WTC11 (cell line): ENCODE results near the gene GABRB3. TPM values are rescaled to one million over a fixed set of nuclear protein-coding genes. Genes with fewer than 3 reads are reported as not detected.
A peak's percentile ranks its signal among the peaks of the same experiment; 100 is the strongest.

ENCODE experiments used
- ATAC-seq: fragments of 200-7000 bp; cut with Tn5 transposase; 2 replicates; pipeline ENCODE4 v1.10.0; 2021; ENCODE audit warnings: mild to moderate bottlenecking, moderate library complexity
- CTCF ChIA-PET: fragments of 300-600 bp; sonication (Branson Sonifier 250); formaldehyde crosslinking; loops from one replicate; lab custom pipeline; 2021; ENCODE audit warnings: antibody characterized with exemption; lab: Charles Lee
- POLR2A ChIA-PET: fragments of 350-600 bp; sonication (Branson Sonifier 250); formaldehyde crosslinking; loops from one replicate; lab custom pipeline; 2021; ENCODE audit warnings: antibody characterized with exemption; lab: Charles Lee
- DNase-seq: peaks from one replicate; pipeline ENCODE4 v3.0.0; 2021; ENCODE audit warnings: low spot score
- H3K27ac Mint-ChIP-seq: 2 replicates; pipeline ENCODE4 v1.8.0; 2021; ENCODE audit warnings: mixed read lengths
- H3K27me3 Mint-ChIP-seq: 2 replicates; pipeline ENCODE4 v1.8.0; 2021; ENCODE audit warnings: low read depth, mild to moderate bottlenecking, moderate library complexity, mixed read lengths
- H3K36me3 Mint-ChIP-seq: 2 replicates; pipeline ENCODE4 v1.8.0; 2021; ENCODE audit warnings: mixed read lengths
- H3K4me1 Mint-ChIP-seq: 2 replicates; pipeline ENCODE4 v1.8.0; 2022; ENCODE audit warnings: mixed read lengths
- H3K4me3 Mint-ChIP-seq: 2 replicates; pipeline ENCODE4 v1.8.0; 2021; ENCODE audit warnings: mild to moderate bottlenecking, moderate library complexity, mixed read lengths
- H3K9me3 Mint-ChIP-seq: 2 replicates; pipeline ENCODE4 v1.8.0; 2021; ENCODE audit warnings: mixed read lengths
- AFF4 ChIP-seq: sonication (generic); formaldehyde crosslinking; IDR thresholded peaks from 2 replicates; pipeline ENCODE4 v1.8.1; 2023; ENCODE audit warnings: mild to moderate bottlenecking, missing genetic modification reagents, borderline replicate concordance
- AR ChIP-seq: fragments of 250-450 bp; sonication (Bioruptor Pico); IDR thresholded peaks from 2 replicates; pipeline ENCODE4 v1.9.0; 2021; ENCODE audit warnings: mild to moderate bottlenecking
- CREM ChIP-seq: sonication (generic); formaldehyde crosslinking; IDR thresholded peaks from 2 replicates; pipeline ENCODE4 v1.8.1; 2022; ENCODE audit warnings: mild to moderate bottlenecking, missing genetic modification reagents, moderate library complexity
- E2F5 ChIP-seq: sonication (generic); formaldehyde crosslinking; IDR thresholded peaks from 2 replicates; pipeline ENCODE4 v1.8.1; 2022; ENCODE audit warnings: mild to moderate bottlenecking, moderate library complexity, missing genetic modification reagents
- JAZF1 ChIP-seq: fragments of 250-450 bp; sonication (Bioruptor Pico); IDR thresholded peaks from 2 replicates; pipeline ENCODE4 v1.9.0; 2021; ENCODE audit warnings: moderate library complexity, mild to moderate bottlenecking, inconsistent platforms
- KAT7 ChIP-seq: sonication (generic); formaldehyde crosslinking; IDR thresholded peaks from 2 replicates; pipeline ENCODE4 v1.8.1; 2023; ENCODE audit warnings: missing genetic modification reagents, mild to moderate bottlenecking, borderline replicate concordance
- MLX ChIP-seq: sonication (generic); formaldehyde crosslinking; IDR thresholded peaks from 2 replicates; pipeline ENCODE4 v1.8.1; 2023; ENCODE audit warnings: mild to moderate bottlenecking, missing genetic modification reagents, moderate library complexity
- NFYB ChIP-seq: sonication (generic); formaldehyde crosslinking; conservative IDR thresholded peaks from 2 replicates; pipeline ENCODE4 v1.8.0; 2022; ENCODE audit warnings: low read depth, missing genetic modification reagents
- SMAD3 ChIP-seq: sonication (generic); formaldehyde crosslinking; IDR thresholded peaks from 2 replicates; pipeline ENCODE4 v1.8.0; 2022; ENCODE audit warnings: missing genetic modification reagents, mild to moderate bottlenecking, borderline replicate concordance
- SMAD4 ChIP-seq: sonication (generic); formaldehyde crosslinking; IDR thresholded peaks from 2 replicates; pipeline ENCODE4 v1.8.0; 2022; ENCODE audit warnings: mild to moderate bottlenecking, missing genetic modification reagents
- TP53 ChIP-seq: sonication (generic); formaldehyde crosslinking; IDR thresholded peaks from 2 replicates; pipeline ENCODE4 v1.8.1; 2023; ENCODE audit warnings: mild to moderate bottlenecking, missing genetic modification reagents
- ZMAT4 ChIP-seq: fragments of 250-450 bp; sonication (Bioruptor Pico); IDR thresholded peaks from 2 replicates; pipeline ENCODE4 v1.9.0; 2021; ENCODE audit warnings: mild to moderate bottlenecking
- ZNF121 ChIP-seq: sonication (generic); formaldehyde crosslinking; IDR thresholded peaks from 2 replicates; pipeline ENCODE4 v1.8.0; 2023; ENCODE audit warnings: missing genetic modification reagents
- ZNF317 ChIP-seq: sonication (generic); formaldehyde crosslinking; IDR thresholded peaks from 2 replicates; pipeline ENCODE4 v1.8.1; 2023; ENCODE audit warnings: low read depth, mild to moderate bottlenecking, moderate library complexity, missing genetic modification reagents, borderline replicate concordance
- ZSCAN18 ChIP-seq: fragments of 250-450 bp; sonication (Bioruptor Pico); IDR thresholded peaks from 2 replicates; pipeline ENCODE4 v2.1.2; 2022; ENCODE audit warnings: mild to moderate bottlenecking, moderate library complexity
- total RNA-seq: library from RNA; stranded (reverse); gene quantifications from 3 replicates; pipeline ENCODE4 v1.2.3, GENCODE V29; 2021

Gene GABRB3
- total RNA-seq, 1 experiment from 2014 or later, result 203 TPM

GRCh38 chr15:26615927-26616302 is 157.0 kb downstream of the GABRB3 start:
- CTCF ChIA-PET, result interaction anchor here (1.1 kb wide), 1 partner anchor 223 kb away, joined by 3 read pairs; no protein-coding TSS in a partner anchor
- POLR2A ChIA-PET, result interaction anchor here (1.0 kb wide), 1 partner anchor 92 kb away, joined by 3 read pairs; no protein-coding TSS in a partner anchor
- no peak for DNase-seq
- no peaks in the 10 kb centered on the region; the same call in 1 of the 2 replicates for H3K27me3 Mint-ChIP-seq
- TF ChIP-seq TP53 (no peak), NFYB (no peak), AFF4 (no peak), ZSCAN18 (CRISPR knock-in tag) (no peak), ZMAT4 (CRISPR knock-in tag) (no peak), KAT7 (CRISPR knock-in tag) (no peak), AR (no peak), ZNF317 (no peak), SMAD3 (no peak), CREM (CRISPR knock-in tag) (no peak), MLX (CRISPR knock-in tag) (no peak), SMAD4 (CRISPR knock-in tag) (no peak), JAZF1 (CRISPR knock-in tag) (no peak), ZNF121 (CRISPR knock-in tag) (no peak), E2F5 (CRISPR knock-in tag) (no peak)
- H3K4me1 Mint-ChIP-seq, result peaks cover 34% of the 10 kb centered on the region
- peaks cover 63% of the 10 kb centered on the region for H3K36me3 Mint-ChIP-seq
- no peak for ATAC-seq
- H3K27ac Mint-ChIP-seq, result peak overlapping the region; percentile 62
- peaks cover 24% of the 10 kb centered on the region for H3K9me3 Mint-ChIP-seq
- no peak overlapping the region for H3K4me3 Mint-ChIP-seq
